CD1c-positive myeloid dendritic cell (primary cell): ENCODE data around the gene PFDN2.

Experiments used
- DNase-seq: peaks from one replicate; pipeline ENCODE4 v3.0.0-alpha.2; 2016; ENCODE audit errors: extremely low spot score

PFDN2 gene

DNA sequence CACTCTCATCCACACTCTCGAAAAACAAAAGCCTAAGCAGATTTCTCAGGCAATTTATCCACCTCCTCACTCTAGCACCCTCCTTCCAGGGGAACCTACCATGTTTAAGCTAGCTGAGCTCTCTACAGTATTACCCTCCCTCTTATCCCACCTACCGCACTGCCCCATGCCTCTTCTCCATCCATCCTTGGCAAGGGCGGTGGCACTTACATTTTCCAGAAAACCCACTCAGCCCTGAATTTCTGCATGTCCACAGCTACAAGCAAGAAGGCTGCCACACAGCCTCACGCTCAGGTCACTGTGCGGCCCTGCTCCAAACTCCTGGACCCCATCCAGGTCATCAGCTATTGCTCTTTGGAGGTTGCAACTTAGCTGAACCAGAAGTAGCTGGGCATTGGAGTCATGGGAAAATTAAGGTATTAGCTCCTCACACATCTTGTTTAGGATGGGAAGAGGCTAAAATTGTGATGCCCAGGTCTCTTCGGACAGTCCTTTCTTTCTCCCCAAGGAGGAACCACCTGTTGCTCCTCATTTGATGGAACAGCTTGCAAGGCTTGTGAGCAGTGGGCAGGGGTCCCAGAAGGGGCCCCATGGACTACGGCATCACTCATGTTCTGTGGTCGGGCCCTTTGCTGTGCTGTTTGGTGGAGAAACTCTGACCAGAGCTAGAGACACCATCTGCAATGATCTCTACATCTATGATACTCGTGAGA, 18.6 kb downstream of the PFDN2 start:
- no peak for DNase-seq

- peak; percentile 15 for DNase-seq
These were observed 19.4 kb downstream of the PFDN2 start, which contains the start of gene KLHDC9 for GRCh38 chr1:161098210-161099068. Gene KLHDC9 (plus strand): TSS chr1:161098361. CDS start chr1:161098536, 175 bp downstream.

- peak; percentile 62 for DNase-seq
These were observed 21.3 kb downstream of the PFDN2 start for GRCh38 chr1:161096530-161096929.

- DNase-seq, result no peak
These were observed 21.8 kb downstream of the PFDN2 start for GRCh38 chr1:161096015-161096414.

DNA sequence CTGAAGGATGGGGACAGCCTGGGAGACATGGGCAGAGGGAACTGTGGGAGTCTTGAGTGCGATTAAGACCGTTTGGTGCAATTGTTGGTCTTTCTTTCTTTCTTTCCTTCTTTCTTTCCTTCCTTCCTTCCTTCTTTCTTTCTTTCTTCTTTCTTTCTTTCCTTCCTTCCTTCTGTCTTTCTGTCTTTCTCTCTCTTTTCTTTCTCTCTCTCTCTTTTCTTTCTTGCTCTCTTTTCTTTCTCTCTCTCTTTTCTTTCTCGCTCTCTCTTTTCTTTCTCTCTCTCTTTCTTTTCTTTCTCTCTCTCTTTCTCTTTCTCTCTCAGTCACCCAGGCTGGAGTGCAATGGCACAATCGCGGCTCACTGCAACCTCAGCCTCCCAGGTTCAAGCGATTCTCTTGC, 22.6 kb downstream of the PFDN2 start:
- DNase-seq, result no peak

GRCh38 chr1:161094481-161094880, 23.4 kb downstream of the PFDN2 start:
- no peak for DNase-seq

GRCh38 chr1:161092621-161093028, 25.2 kb downstream of the PFDN2 start:
- DNase-seq, result no peak

DNA sequence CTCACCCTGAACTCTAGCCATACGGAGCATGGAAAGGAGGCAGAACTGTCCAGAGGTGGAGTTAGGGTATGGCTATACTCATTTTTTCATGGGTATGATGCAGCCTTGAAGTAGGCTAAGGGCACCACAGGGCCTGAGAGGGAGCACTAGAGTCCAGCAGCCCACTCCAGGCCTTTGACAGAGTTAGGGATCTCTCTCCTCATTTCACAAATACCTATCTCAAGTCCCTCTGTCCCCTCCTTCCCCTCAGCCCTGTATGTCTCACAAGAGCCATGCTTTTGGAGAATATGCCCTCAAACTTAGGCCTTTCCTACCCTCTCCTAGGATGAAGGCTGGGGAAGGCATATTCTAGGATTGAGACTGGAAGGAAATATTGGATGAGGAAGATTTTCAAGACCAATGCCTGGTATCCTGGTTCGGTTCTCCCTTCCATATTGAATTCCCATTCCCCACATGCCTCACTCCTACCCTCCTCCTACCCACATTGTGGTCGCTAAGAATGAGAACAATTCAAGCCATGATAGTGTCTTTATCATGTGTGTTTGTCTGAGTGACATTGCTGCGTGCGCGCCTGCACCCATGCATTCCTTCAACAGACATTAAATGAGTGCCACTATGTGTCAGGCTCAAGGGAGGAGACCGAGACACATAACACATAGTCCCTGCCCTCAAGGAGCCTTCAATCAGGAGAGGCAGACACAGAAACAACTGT, 25.9 kb downstream of the PFDN2 start:
- DNase-seq, result no peak

GRCh38 chr1:161091093-161091492, 26.7 kb downstream of the PFDN2 start:
- DNase-seq, result no peak

DNA sequence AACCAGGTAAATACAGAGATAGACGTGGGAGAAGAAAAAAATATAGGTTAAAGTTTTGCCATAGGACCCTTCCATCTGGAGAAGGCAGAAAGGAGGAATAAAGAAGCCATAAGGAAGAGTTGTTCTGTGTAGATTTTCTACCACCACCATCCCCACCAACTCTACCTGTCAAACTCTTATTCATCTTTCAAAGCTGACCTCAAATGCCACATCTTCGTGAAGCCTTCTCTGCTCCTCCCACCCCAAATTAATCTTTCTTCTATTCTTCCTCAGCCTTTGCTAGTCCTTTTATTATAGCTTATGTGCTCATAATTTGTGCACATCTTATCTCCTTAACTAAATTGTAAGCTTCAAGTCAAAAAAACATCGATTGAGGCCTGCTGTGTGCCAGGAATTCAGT, 27.2 kb downstream of the PFDN2 start:
- DNase-seq, result no peak

GRCh38 chr1:161089938-161090337, 27.9 kb downstream of the PFDN2 start:
- DNase-seq, result no peak

GRCh38 chr1:161089251-161089924, 28.4 kb downstream of the PFDN2 start, which contains the start of gene NECTIN4:
Gene NECTIN4 (minus strand): TSS chr1:161089558. CDS start chr1:161089296, 262 bp downstream.
- peak; percentile 56 for DNase-seq

- DNase-seq, result peak; percentile 21
These were observed 29.2 kb downstream of the PFDN2 start for GRCh38 chr1:161088587-161089110.

GRCh38 chr1:161086457-161086856, 31.4 kb downstream of the PFDN2 start:
- DNase-seq, result no peak

- no peak for DNase-seq
These were observed 32.7 kb downstream of the PFDN2 start for GRCh38 chr1:161085165-161085564.

- DNase-seq, result no peak
These were observed 33.2 kb downstream of the PFDN2 start for GRCh38 chr1:161084597-161084988.

GRCh38 chr1:161083748-161084596, 33.9 kb downstream of the PFDN2 start:
- DNase-seq, result peak; percentile 30

- peak; percentile 91 for DNase-seq
These were observed 34.7 kb downstream of the PFDN2 start for GRCh38 chr1:161082996-161083747.

DNA sequence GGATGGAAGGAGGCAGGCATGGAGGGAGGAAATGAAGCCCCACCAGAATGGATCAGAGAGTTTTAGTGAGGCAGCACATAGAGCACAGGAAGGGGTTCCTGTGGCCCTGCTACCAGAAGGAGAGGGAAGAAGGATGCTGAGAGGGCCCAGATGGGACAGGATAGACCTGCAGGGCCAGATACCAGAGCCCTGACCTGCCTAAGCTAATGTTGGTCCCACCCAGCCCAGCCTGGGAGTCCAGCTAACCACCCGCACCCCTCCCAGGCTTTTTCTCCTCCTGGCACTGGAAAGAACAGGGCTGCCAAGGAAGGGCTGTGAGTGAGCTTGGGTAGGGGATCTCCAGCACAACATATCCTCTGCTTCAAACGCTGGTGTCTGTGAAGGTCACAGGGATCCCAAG, 35.4 kb downstream of the PFDN2 start:
- no peak for DNase-seq

- DNase-seq, result no peak
These were observed 36.3 kb downstream of the PFDN2 start for GRCh38 chr1:161081519-161081918.
